H1 (cell line): ENCODE data around the gene TMED3. TPM values are rescaled to one million over a fixed set of nuclear protein-coding genes. Genes with fewer than 3 reads are reported as not detected.

ENCODE experiments used
- CTCF ChIA-PET: fragments of 300-600 bp; sonication (Branson Sonifier 250); formaldehyde crosslinking; loops from one replicate; lab custom pipeline; 2021; ENCODE audit not compliant: partially characterized antibody; lab: Charles Lee
- POLR2A ChIA-PET: fragments of 300-600 bp; sonication (Branson Sonifier 250); formaldehyde crosslinking; loops from one replicate; lab custom pipeline; 2021; ENCODE audit warnings: inconsistent platforms; ENCODE audit not compliant: partially characterized antibody; lab: Charles Lee
- DNase-seq, 2 experiments: peaks; one replicate each; pipeline versions ENCODE4 v3.0.0 to v3.0.0-alpha.2; 2010 to 2022; ENCODE audit warnings: low spot score in 2 of 2, low read depth in 1 of 2, mixed read lengths in 1 of 2
- FAIRE-seq: peaks from 2 replicates; lab custom pipeline; 2011; peaks lifted over from hg19 to GRCh38; lab: Jason Lieb, UNC
- H2AFZ ChIP-seq: 2 replicates; pipeline ENCODE4 v1.8.1; 2012; ENCODE audit warnings: low read length, inconsistent platforms
- H2AK5ac ChIP-seq: 2 replicates; pipeline ENCODE4 v1.6.1; 2013; ENCODE audit warnings: low read depth, low read length
- H2BK120ac ChIP-seq: replicated peaks from 2 replicates; pipeline ENCODE3; 2013; ENCODE audit warnings: low read depth, low read length, inconsistent platforms
- H2BK12ac ChIP-seq: 2 replicates; pipeline ENCODE4 v1.6.1; 2013; ENCODE audit warnings: low read depth, low read length
- H2BK15ac ChIP-seq: 2 replicates; pipeline ENCODE4 v1.6.1; 2013; ENCODE audit warnings: low read length
- H2BK20ac ChIP-seq: 2 replicates; pipeline ENCODE4 v1.6.1; 2013; ENCODE audit warnings: low read length
- H2BK5ac ChIP-seq: 2 replicates; pipeline ENCODE4 v1.6.1; 2013; ENCODE audit warnings: low read depth, low read length
- H3K14ac ChIP-seq: 2 replicates; pipeline ENCODE4 v1.6.1; 2013; ENCODE audit warnings: inconsistent platforms; ENCODE audit not compliant: insufficient read length
- H3K18ac ChIP-seq: 2 replicates; pipeline ENCODE4 v1.6.1; 2013; ENCODE audit warnings: low read length; ENCODE audit errors: extremely low read depth
- H3K23ac ChIP-seq: 2 replicates; pipeline ENCODE4 v1.6.1; 2013; ENCODE audit warnings: inconsistent platforms; ENCODE audit not compliant: insufficient read length
- H3K23me2 ChIP-seq: 2 replicates; pipeline ENCODE4 v1.6.1; 2013; ENCODE audit warnings: low read depth, low read length
- H3K27ac ChIP-seq: 2 replicates; pipeline ENCODE4 v1.6.1; 2011; ENCODE audit warnings: low read depth, low read length, inconsistent platforms
- H3K27me3 ChIP-seq, 4 experiments: replicated peaks in 1 of 4; 1 replicate in 1 of 4; 2 replicates in 3 of 4; pipeline versions ENCODE4 v1.6.1 to v1.8.1; 2011 to 2013; ENCODE audit warnings: low read length in 3 of 4, mild to moderate bottlenecking in 3 of 4, inconsistent platforms in 2 of 4, mixed read lengths in 2 of 4, moderate library complexity in 1 of 4; ENCODE audit not compliant: control insufficient read depth in 3 of 4, insufficient read depth in 3 of 4; ENCODE audit errors: extremely low read depth in 1 of 4
- H3K36me3 ChIP-seq, 4 experiments: 2 replicates each; pipeline versions ENCODE4 v1.6.1 to v1.8.1; 2011 to 2013; ENCODE audit warnings: mild to moderate bottlenecking in 4 of 4, low read length in 3 of 4, moderate library complexity in 2 of 4, control low read depth in 1 of 4, inconsistent platforms in 1 of 4; ENCODE audit not compliant: insufficient read depth in 4 of 4, control insufficient read depth in 2 of 4
- H3K4ac ChIP-seq: replicated peaks from 2 replicates; pipeline ENCODE3; 2013; ENCODE audit warnings: low read length, low read depth, mixed read lengths, inconsistent platforms; ENCODE audit not compliant: insufficient read length
- H3K4me1 ChIP-seq, 4 experiments: replicated peaks in 1 of 4; 1 replicate in 1 of 4; 2 replicates in 3 of 4; pipeline versions ENCODE4 v1.6.1 to v1.8.1; 2011 to 2013; ENCODE audit warnings: low read length in 3 of 4, inconsistent platforms in 2 of 4, mixed read lengths in 1 of 4; ENCODE audit not compliant: insufficient read depth in 4 of 4, control insufficient read depth in 3 of 4
- H3K4me2 ChIP-seq, 2 experiments: 2 replicates each; pipeline versions ENCODE4 v1.6.1 to v1.8.1; 2011 to 2013; ENCODE audit warnings: low read depth in 2 of 2, low read length in 2 of 2, control low read depth in 1 of 2, inconsistent platforms in 1 of 2, mild to moderate bottlenecking in 1 of 2; ENCODE audit not compliant: insufficient read depth in 1 of 2
- H3K4me3 ChIP-seq, 4 experiments: fragments of 200-600, 300-600 bp in 1 of 4; sonication (generic), shearing (Covaris generic), sonication (Bioruptor Twin) in 1 of 4; 2 replicates each; pipeline versions ENCODE4 v1.5.1 to v1.8.1; 2011 to 2016; ENCODE audit warnings: low read length in 4 of 4, low read depth in 3 of 4, control low read depth in 2 of 4, inconsistent platforms in 2 of 4, mild to moderate bottlenecking in 2 of 4, mixed read lengths in 1 of 4, moderate library complexity in 1 of 4; ENCODE audit not compliant: insufficient read depth in 2 of 4; ENCODE audit errors: extremely low read depth in 1 of 4
- H3K56ac ChIP-seq: replicated peaks from 2 replicates; pipeline ENCODE3; 2013; ENCODE audit warnings: low read depth, mild to moderate bottlenecking, mixed read lengths, low read length, inconsistent platforms; ENCODE audit not compliant: insufficient read length
- H3K79me1 ChIP-seq: 2 replicates; pipeline ENCODE4 v1.6.1; 2013; ENCODE audit warnings: low read depth, low read length, control low read depth
- H3K79me2 ChIP-seq, 2 experiments: 2 replicates each; pipeline versions ENCODE4 v1.6.1 to v1.8.1; 2012 to 2013; ENCODE audit warnings: low read length in 2 of 2, mild to moderate bottlenecking in 2 of 2, inconsistent platforms in 1 of 2; ENCODE audit not compliant: insufficient read depth in 2 of 2, control insufficient read depth in 1 of 2
- H3K9ac ChIP-seq, 4 experiments: replicated peaks in 1 of 4; 1 replicate in 1 of 4; 2 replicates in 3 of 4; pipeline versions ENCODE4 v1.6.1 to v1.8.1; 2011 to 2013; ENCODE audit warnings: low read depth in 3 of 4, low read length in 3 of 4, control low read depth in 2 of 4, mild to moderate bottlenecking in 2 of 4, moderate library complexity in 2 of 4, inconsistent platforms in 1 of 4; ENCODE audit errors: extremely low read depth in 1 of 4
- H3K9me3 ChIP-seq, 2 experiments: 2 replicates each; pipeline versions ENCODE4 v1.6.1 to v1.8.1; 2012 to 2013; ENCODE audit warnings: mild to moderate bottlenecking in 2 of 2, moderate library complexity in 2 of 2, control low read depth in 1 of 2, inconsistent platforms in 1 of 2, low read depth in 1 of 2, low read length in 1 of 2, mixed read lengths in 1 of 2; ENCODE audit not compliant: insufficient read depth in 2 of 2
- H4K20me1 ChIP-seq, 2 experiments: replicated peaks in 1 of 2; 2 replicates each; pipeline versions ENCODE3 to v1.8.1; 2011 to 2013; ENCODE audit warnings: inconsistent platforms in 2 of 2, low read length in 2 of 2, mild to moderate bottlenecking in 1 of 2; ENCODE audit not compliant: insufficient read depth in 2 of 2, control insufficient read depth in 1 of 2
- H4K5ac ChIP-seq: 2 replicates; pipeline ENCODE4 v1.6.1; 2013; ENCODE audit warnings: low read length, low read depth, mixed read lengths, inconsistent platforms; ENCODE audit not compliant: insufficient read length
- H4K8ac ChIP-seq: 2 replicates; pipeline ENCODE4 v1.8.0; 2013; ENCODE audit warnings: mild to moderate bottlenecking, moderate library complexity, low read length, inconsistent platforms; ENCODE audit not compliant: insufficient read depth; ENCODE audit errors: extremely low read depth
- H4K91ac ChIP-seq: replicated peaks from 2 replicates; pipeline ENCODE3; 2013; ENCODE audit warnings: low read length, mixed read lengths, inconsistent platforms; ENCODE audit not compliant: insufficient read length
- CTCF ChIP-seq, 3 experiments: IDR thresholded peaks; 1 replicate in 2 of 3; 2 replicates in 1 of 3; pipeline versions ENCODE4 v1.5.1 to v1.6.1; 2011; ENCODE audit warnings: low read length in 3 of 3, mild to moderate bottlenecking in 3 of 3, inconsistent platforms in 2 of 3, low read depth in 1 of 3, moderate library complexity in 1 of 3; ENCODE audit not compliant: insufficient read depth in 1 of 3; ENCODE audit errors: control extremely low read depth in 1 of 3
- KDM4A ChIP-seq: IDR thresholded peaks from one replicate; pipeline ENCODE4 v1.7.1; 2012; ENCODE audit warnings: low read depth, mild to moderate bottlenecking, moderate library complexity, low read length, inconsistent platforms; ENCODE audit not compliant: severe bottlenecking
- WGBS, 2 experiments: shearing (Covaris generic) in 1 of 2; methylation state at CpG; one replicate each; pipeline versions ENCODE4 v1.1.6 to v1.1.7; 2013 to 2015; ENCODE audit warnings: low lambda C conversion rate in 2 of 2, mixed read lengths in 2 of 2, inconsistent platforms in 1 of 2, low coverage in 1 of 2, missing lambda C conversion rate in 1 of 2; ENCODE audit not compliant: insufficient replicate concordance in 2 of 2, insufficient coverage in 1 of 2, insufficient read length in 1 of 2; ENCODE audit errors: extremely low coverage in 1 of 2, missing lambda C conversion rate in 1 of 2; 5-methylcytosine and 5-hydroxymethylcytosine counted together
- polyA plus RNA-seq, 7 experiments: library from polyadenylated mRNA; depleted of rRNA in 3 of 7; stranded (reverse) in 5 of 7; unstranded in 2 of 7; fragments of >200 nt in 5 of 7; fragments of 200-250 nt in 2 of 7; gene quantifications; 1 replicate in 5 of 7; 2 replicates in 1 of 7; 4 replicates in 1 of 7; pipeline versions ENCODE4 v1.2.1 to v1.2.3, GENCODE V29; 2011 to 2013; ENCODE audit warnings: missing spikeins in 2 of 7, mixed read lengths in 2 of 7
- total RNA-seq: library from RNA; stranded (reverse); fragmentation: NEBNext Ultra II Directional; extraction: Animal tissue kit (Norgen Biotek cat#: 25700); gene quantifications from 2 replicates; pipeline ENCODE4 v1.2.1, GENCODE V29; 2021

TMED3 gene
- total and polyA plus RNA-seq, 2 of the 8 experiments (the other 6 are each of a cell fraction or from before 2014, with no cell fraction given): 50.2 to 110 TPM

DNA sequence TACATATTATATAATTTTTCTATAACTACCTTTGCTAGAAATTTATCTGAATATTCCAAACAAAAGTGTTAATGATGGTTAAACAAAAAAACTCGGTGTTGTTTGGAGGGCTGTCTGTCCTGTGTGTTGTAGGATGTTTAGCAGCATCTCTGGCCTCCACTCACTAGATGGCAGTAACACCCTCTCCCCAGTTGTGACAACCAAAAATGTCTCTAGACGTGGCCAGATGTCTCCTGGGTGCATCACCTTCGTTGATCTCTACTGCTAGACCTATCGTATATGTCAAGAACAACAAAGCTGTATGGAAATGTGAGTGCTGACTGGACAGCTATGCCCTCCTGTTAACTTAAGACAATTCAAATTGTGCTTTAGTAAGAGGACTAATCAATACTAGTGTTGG is 14.3 kb upstream of the TMED3 start:
- Histone ChIP-seq H3K56ac (no peak overlapping the region), H2BK120ac (no peak overlapping the region), H3K36me3 (no peaks in the 10 kb centered on the region), H3K23ac (no peak overlapping the region), H4K20me1 (no peaks in the 10 kb centered on the region), H2AK5ac (no peak overlapping the region), H3K4me2 (no peak overlapping the region), H2BK5ac (no peak overlapping the region), H4K91ac (no peak overlapping the region), H2AFZ (peak overlapping the region; percentile 98), H3K4me1 (no peaks in the 10 kb centered on the region), H4K8ac (no peak overlapping the region), H2BK12ac (no peak overlapping the region), H3K79me1 (no peaks in the 10 kb centered on the region), H3K79me2 (no peaks in the 10 kb centered on the region), H3K4me3 (no peak overlapping the region), H3K9me3 (no peaks in the 10 kb centered on the region), H2BK20ac (no peak overlapping the region), H3K4ac (no peak overlapping the region), H2BK15ac (no peak overlapping the region), H3K27ac (no peak overlapping the region), H3K18ac (no peak overlapping the region), H3K14ac (no peak overlapping the region), H3K23me2 (no peaks in the 10 kb centered on the region), H3K27me3 (peaks cover 0 to 2% (median under 1%) of the 10 kb centered on the region in 4 experiments; a peak in 3 of 7 replicates), H3K9ac (no peak overlapping the region), H4K5ac (no peak overlapping the region)
- WGBS, 2 experiments: 70% methylated on average over 4 of the region's 4 CpGs; no CpG with 5 or more reads in 1 of the 2 experiments
- FAIRE-seq (peak; percentile 76), DNase-seq (no peak)
- ChIA-PET POLR2A (no interaction called here), CTCF (interaction anchor here (0.9 to 2.6 kb wide), 8 partner anchors 12 to 289 kb away, joined by 3 to 8 read pairs (median 3); partner anchors contain the start of gene TMED3)
- TF ChIP-seq KDM4A (no peak), CTCF (IDR thresholded peaks at IDR 0.05; ENCODE audit: control extremely low read depth in 1 of 3, insufficient read depth in 1 of 3, low read depth in 1 of 3, low read length in 3 of 3) (peak; percentile 43 to 62 (median 44); a peak in 3 of 4 replicates)
